ENCODE measurements around the gene SNRPB.
"Not testable (repeated sequence)": the region's sequence is repeated elsewhere in the genome, so short reads cannot be mapped to it uniquely, and the experiment has no call there.

The SNRPB gene

DNA sequence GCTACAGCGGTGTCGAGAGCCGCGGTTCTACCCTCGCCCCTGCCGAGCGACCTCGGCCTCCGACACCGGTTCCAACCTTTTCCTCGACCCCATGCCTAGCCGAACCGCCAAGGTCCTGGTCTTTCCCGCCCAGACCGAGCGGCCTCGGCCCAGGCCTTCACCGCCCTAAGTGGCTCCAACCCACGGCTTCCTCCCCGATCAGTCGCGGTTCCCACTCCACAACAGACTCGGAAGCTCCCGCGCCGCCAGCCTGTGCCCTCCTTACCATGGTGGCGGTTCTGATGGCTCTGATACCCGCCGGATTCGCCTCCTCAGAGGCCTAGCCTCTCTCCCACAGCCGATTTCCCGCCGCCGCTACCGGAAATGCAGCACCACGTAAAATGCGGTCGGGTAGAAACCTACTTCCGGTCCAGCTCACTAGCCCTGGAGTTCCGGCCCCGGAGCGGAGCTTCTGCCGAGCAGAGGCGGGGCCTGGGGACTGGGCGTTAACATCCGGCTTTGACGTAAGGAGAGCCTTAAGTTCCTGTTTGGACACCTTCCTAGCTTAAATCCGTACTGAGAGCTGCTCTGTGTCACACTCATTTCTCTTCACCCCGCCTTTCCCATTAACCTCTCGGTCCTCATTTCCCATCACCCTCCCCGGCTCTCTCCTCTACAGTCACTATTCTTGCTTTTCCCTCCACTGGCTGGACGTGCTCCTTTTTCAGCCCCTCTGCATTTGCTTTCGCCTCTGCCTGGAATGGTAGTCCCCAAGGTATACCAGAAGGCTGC lies at the start of gene SNRPB:
TSS of gene SNRPB (minus strand) at position 367 of the 771 bp plus-strand sequence. CDS start at position 268, 99 bp downstream.
- DNase-seq: peak; percentile 98

DNA sequence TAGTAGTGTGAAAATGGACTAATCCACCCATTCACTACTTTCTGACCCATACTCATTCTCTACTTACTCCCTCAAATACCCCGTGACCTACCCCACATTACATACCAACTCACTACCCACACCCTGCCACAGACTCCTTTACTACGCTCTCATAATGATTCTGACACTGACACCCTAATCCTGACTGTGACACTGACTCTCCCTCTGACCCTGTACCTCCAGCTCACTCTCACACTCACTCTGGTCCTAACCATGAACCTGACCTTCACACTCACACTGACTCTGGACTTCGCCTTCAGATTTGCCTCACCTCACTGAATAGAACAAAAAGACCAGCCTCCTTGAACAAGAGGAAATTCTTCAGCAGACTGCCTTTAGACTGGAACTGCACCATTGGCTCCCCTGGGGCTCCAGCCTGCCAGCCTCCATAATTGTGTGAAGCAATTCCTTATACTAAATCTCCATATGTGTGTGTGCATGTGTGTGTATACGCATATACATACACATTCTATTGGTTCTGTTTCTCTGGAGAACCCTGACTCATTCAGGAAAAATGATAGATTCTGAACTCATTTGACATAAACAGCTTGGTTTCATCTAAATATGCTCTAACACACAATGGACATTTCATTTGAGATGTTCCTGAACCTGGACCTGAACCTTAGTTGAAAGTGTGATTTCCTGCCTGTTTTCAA lies 48.7 kb upstream of the SNRPB start:
- DNase-seq: no peak

DNA sequence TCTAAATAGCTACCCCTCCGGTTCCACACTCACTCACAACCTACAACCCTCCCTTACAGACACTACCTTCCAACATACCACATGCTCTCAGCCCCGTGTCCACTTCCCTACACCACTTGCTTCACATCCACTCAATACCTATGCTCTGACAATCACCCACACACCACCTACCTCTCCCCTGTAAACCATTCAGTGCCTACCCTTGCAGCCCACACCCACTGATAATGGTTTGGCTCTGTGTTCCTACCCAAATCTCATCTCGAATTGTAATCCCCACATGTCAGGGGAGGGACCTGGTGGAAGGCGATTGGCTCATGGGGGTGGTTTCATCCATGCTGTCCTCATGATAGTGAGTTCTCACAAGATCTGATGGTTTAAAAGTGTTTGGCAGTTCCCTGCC lies 48.0 kb upstream of the SNRPB start:
- no peak for DNase-seq

DNA sequence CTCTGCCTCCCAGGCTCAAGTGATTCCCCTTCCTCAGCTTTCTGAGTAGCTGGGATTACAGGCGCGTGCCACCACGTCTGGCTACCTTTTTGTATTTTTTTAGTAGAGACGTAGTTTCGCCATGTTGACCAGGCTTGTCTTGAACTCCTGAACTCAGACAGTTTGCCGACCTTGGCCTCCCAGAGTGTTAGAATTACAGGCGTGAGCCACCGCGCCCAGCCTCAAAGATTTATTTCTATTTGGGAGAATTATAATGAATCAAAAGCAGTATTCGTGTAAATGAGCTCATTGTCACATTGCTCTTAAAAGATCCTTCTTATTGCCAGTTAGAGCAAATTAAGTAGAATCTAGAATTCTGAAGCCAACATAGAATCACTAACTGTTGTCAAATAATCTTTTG lies 47.5 kb upstream of the SNRPB start:
- no peak for DNase-seq

DNA sequence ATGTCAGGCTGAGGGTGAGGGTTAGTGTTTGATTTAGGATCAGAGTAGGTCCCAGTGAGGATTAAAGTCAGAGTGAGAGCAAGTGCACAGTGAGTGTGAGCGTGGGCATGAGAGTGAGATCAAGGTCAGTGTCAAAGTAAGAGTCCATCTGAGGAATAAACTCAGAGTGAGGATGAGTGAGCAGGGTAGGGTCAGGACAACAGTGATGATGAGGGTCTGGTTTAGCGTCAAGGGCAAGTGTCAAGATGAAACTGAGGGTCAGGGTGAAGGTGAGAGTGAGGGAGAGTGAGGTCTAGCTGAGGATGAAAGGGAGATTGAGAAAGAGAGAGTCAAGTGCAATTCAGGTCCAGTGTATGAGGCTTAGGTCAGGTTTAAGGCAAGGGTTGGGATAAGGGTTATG lies 45.8 kb upstream of the SNRPB start:
- DNase-seq: no peak

DNA sequence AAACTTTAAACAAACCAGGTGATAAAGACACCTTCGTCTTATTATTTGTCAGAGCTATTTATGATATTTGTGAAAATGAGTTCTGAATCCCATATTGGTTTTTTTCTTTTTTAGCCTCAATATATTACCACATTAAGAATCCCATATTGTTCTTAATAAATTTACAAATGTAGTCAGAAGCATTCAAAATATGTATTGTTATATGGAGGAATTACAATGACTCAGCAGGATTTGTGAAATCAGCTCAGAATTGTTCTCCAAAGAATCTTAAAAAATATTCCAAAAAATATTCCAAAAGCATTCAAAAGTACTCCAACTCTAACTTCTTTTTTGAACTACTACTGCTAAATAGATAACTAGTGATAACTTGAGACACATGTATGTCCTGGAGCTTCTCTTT lies 44.6 kb upstream of the SNRPB start:
- no peak for DNase-seq

DNA sequence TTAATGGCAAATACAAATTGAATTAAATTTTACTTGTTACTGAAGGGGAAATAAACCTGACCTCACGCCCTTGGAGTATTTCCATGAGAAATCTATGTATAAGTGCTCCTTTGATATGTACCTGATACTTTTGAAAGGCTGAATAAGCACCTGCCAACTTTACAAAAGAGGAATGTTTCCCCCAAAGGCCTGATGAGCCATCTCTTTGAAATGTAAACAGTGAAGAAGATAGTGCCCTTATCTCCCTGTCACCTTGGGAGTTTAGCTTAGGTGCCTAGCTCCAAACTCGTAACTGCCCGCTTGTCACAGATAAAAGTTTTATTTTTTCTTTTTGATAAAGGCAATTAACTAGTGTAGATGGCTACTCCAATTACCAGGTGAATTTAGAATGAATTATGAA lies 39.2 kb upstream of the SNRPB start:
- DNase-seq: no peak

DNA sequence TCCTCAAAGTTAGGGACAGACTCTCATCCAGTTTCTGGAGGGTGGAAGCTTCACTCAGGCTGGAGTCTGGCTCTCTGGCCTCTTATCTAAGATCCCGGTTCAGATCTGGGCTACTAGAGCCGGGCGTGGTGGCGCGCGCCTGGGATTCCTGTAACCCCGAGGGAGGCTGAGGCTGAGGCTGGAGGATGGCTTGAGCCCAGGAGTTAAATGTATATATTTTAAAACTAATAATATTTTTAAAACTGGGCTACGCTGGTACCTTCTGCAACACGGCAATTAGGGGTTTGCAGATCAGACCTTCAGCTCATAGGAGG lies 38.8 kb upstream of the SNRPB start:
- DNase-seq: no peak

DNA sequence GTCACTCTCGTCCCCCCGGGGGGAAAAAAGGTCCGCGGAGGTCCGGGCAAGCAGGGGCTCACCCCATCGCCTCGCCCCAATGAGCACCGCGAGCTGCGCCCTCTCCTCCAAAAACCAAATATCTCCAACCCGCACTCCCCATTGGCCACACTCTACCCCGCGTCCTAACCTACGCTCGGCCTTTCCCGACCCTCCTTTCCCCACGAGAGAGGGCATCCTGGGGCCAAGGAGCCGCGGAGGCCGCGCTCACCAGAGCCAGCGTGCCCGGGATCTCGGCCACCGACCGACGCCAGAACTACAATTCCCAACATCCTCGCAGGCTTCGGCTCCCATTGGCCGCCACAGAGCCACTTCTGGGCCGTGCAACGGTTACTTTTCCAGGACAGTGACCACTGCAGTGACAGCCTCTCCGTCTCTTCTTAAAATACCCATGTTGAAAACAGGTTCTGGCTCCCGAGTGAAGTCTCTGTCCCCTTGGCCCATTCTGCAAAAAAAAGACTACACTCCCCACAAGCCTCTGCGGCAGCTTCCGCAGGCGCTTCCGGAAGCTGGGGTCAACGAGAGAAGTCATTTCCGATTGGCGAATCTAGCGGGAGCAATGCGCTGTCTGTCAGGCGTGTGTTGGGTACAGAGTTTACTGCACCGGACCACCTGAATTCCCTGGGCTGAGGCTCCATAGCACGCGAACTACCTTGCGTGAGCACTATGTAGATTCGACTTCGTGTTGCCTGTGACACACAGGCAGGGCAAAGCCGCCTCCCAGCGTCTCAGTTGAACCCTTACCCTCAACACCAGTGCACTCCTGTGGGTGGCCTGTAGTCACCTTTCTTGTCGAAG lies 38.3 kb upstream of the SNRPB start, which contains the start of gene ZNF343:
TSS of gene ZNF343 (minus strand) at position 285 of the 837 bp plus-strand sequence. CDS start 15,020 bp downstream, outside the sequence.
- peak; percentile 79 to 80 for DNase-seq

DNA sequence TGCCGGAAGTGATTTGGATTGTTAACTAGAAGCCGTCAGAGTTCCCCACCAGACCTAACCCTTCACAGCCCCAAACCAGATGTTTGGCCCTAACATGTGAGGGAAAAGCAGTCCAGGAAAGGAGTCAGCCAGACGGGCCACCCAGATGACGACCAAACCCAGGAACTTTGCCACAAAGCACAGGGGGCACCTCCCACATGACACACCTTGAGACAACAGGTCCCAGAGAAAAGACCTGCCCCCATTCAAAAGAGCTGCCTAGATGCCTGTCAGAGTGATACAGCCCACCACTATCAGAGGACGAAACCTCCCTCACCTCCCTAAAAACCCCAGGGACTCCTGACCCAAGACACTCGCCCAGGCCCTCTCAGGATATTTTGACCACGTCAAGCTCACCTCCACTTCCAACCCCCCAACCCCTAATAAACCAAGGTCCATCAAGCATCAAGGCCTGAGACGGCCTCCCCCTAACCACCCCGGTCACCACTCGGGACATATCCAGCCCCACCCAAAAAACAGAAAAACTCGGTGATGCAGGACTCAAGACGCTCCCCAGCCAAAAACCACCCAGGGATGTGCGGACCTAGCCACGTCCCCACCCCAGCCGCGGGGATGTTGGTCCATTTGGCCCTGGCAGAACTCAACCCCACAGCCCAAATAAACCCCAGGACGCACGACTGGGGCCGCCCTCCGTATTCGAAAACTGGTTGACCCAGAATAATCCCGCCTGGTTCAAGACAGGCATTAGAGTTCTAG lies 37.5 kb upstream of the SNRPB start:
- no peak for DNase-seq

DNA sequence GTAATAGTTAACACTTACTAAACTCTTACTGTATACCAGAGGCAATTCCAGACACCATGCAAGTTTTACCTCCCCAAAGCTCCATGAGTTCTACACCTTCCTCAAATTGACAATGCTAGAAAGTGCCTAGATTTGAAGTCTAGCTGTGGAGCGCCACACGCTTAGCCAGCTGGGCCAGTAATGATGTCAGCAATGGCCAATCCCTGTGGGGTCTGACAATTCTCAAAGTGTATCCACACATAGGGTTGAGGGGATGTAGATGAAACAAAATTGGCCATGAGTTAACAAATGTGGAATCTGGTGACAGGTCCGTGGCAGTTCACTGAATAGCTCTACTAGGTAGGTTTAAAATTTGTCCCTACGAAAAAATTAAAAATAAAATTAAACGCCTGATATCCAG lies 36.9 kb upstream of the SNRPB start:
- no peak for DNase-seq

DNA sequence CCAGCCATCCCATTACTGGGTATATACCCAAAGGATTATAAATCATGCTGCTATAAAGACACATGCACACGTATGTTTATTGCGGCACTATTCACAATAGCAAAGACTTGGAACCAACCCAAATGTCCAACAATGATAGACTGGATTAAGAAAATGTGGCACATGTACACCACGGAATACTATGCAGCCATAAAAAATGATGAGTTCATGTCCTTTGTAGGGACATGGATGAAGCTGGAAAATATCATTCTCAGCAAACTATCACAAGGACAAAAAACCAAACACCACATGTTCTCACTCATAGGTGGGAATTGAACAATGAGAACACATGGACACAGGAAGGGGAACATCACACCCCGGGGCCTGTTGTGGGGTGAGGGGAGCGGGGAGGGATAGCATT lies 35.8 kb upstream of the SNRPB start:
- DNase-seq: not testable (repeated sequence)

DNA sequence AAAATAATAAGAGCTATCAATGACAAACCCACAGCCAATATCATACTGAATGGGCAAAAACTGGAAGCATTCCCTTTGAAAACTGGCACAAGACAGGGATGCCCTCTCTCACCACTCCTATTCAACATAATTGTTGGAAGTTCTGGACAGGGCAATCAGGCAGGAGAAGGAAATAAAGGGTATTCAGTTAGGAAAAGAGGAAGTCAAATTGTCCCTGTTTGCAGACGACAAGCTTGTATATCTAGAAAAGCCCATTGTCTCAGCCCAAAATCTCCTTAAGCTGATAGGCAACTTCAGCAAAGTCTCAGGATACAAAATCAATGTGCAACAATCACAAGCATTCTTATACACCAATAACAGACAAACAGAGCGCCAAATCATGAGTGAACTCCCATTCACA lies 34.2 kb upstream of the SNRPB start:
- DNase-seq: not testable (repeated sequence)

DNA sequence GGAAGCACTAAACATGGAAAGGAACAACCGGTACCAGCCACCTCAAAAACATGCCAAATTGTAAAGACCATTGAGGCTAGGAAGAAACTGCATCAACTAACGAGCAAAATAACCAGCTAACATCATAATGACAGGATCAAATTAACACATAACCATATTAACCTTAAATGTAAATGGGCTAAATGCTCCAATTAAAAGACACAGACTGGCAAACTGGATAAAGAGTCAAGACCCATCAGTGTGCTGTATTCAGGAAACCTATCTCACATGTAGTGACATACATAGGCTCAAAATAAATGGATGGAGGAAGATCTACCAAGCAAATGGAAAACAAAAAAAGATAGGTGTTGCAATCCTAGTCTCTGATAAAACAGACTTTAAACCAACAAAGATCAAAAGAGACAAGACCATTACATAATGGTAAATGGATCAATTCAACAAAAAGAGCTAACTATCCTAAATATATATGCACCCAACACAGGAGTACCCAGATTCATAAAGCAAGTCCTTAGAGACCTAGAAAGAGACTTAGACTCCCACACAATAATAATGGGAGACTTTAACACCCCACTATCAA lies 32.3 kb upstream of the SNRPB start:
- DNase-seq: not testable (repeated sequence)

DNA sequence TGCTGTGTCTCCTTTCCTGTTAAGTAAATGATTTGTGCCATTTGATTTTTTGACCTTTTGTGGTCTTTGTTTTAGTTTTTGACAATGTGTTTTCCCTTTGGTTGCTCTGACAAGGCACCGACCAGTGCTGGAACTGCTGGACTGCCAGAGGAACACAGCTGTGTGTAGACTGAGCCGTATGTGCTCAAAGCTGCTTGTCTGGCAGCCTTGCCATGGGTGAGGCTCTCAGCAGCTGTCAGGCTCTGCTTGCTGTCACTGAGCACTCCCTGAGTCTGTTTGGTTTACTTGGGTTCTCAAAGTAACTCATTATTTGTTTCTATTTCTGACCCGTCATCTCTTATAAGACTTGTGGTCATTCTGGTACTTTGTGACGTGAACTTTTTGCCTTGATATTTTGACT lies 15.1 kb upstream of the SNRPB start:
- DNase-seq: no peak

DNA sequence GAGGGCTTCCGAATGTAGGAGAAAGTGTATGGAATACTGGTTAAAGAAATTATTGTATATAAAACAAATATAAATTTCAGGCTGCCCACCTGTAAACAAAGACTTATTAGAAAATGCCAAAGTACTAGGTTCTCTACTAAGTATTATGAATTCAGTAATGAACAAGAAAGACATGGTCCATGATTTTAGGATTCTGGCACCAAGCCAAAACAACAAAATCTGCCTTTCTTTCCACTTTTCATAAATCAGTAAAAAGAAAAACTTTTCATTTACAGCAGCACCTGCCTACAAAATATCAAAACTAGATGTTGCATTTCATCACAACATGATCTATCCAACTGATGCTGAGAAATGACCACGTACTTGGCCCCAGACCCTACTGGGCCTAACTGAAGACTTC lies 14.5 kb upstream of the SNRPB start:
- no peak for DNase-seq

DNA sequence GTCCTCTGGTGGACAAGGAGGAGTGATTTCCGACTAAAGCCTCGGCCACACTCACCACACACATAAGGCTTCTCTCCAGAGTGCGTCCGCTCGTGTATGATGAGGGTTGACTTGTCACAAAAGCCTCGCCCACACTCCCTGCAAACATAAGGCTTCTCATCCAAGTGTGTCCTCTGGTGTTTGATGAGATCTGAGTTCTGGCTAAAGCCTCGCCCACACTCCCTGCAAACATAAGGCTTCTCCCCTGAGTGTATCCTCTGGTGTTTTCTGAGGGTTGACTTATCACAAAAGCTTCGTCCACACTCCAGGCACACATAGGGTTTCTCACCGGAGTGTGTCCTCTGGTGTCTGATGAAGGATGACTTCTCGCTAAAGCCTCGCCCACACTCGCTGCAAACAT lies 12.9 kb upstream of the SNRPB start:
- DNase-seq: no peak

DNA sequence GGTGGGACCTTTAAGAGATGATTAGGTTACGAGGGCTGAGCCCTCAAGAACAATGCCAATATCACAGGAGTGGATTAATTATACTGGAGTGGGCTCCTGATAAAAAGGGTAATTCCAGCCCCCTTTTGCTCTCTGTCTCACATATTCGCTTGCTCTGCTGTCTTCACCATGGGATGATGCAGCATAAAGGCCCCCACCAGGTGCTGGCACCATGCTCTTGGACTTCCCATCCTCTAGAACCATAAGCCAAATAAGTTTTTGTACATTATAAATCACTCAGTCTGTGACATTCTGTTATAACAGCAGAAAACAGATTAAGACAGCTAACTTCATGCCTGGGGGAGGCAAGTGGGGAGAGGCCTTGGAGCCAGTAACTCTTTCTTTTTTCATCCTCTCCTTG lies 9.8 kb upstream of the SNRPB start:
- DNase-seq: no peak

DNA sequence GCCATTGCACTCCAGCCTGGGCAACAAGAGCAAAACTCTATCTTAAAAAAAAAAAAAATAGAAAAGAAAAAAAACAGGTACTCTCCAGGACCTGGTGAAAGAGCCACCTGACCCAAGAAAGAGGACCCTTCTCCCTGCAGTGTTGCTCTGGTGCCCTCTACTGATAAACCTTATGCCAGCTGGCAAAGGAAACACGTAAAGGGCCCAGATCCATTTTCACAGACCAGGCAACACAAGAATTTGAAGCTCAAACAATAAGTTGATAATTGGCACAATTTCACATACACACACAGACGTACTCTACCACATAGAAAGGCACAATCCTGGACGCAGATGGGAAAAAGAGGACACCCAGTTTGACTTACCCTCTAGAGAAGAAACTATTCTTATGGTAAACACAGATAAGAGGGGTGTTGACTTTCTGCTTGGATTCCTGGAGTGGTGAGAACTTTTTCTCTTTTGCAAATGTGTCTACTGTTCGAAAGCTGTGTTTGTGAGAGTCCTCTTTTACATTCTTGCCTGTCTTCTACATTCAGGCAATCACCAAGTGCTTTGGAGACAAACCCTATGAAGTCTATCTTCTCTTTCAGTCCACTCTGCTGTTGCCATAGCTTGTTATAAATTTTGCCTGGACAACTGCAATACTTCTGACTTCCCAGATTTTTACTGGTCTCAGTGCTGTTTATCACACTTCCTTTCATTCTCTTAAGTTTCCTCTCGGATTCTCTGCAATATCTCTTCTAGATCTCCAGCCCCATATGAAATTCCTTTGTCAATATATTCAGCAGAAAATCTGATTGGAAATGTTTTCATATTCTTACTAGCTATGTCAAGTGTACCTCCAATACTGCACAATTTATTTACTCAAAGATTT lies 6.4 kb upstream of the SNRPB start:
- DNase-seq: no peak

DNA sequence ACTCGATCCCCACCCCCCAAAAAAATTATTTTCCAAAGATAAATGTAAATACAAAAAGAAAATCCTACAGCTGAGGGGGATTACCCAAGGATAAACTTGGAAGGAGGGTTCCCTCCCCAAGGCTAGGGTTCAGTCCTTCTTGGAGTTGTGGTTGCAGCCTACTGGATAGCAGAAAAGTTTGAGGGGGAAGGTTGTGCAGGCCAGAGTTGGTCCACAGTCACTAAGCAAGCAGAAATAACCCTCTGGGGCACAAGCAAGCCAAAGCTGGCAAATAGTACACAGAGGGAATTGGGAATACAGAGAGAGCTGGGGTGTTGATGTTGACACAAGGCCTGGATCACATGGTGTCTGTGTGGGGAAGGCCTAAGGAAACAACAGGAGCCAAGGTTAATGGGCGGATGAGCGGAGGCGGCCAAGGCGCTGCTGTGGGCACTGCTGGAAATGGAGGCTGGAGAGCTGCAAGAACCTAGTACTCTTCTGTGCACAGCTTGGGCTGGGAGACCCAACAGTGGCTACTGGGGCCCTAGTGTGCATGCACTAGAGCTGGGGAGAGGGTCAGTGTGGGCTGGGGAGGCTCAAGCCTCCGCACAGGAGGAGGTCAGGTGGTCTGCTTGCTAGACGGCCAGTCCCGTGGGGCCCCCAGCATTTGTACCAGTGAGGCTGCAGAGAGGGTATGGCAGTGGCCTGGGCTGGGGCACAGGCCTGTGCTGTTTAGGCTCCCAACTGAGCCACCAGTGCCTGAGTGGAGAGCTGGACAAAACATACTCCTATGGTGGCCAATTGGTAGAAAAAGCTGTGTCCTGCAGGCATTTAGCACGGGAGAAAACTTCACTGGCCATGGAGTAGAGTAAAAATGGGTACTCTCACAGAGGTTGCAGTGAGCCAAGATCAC lies 5.5 kb upstream of the SNRPB start:
- no peak for DNase-seq

Data from CD4-positive, alpha-beta T cell treated with Interleukin-4 for 1 hour (primary cell).